Neural cell (in vitro differentiated cells): ENCODE results near the gene LYZL6. TPM values are rescaled to one million over a fixed set of nuclear protein-coding genes. Genes with fewer than 3 reads are reported as not detected.

Experiments
- H2AFZ ChIP-seq: fragments of 200-600, 300-800 bp; sonication (generic), shearing (Covaris generic); 2 replicates; pipeline ENCODE4 v1.6.0; 2014; ENCODE audit warnings: low read depth, mild to moderate bottlenecking, antibody characterized with exemption, low read length, moderate library complexity
- H3F3A ChIP-seq: fragments of 200-600 bp; shearing (Covaris generic); 2 replicates; pipeline ENCODE4 v1.6.1; 2016; ENCODE audit warnings: mild to moderate bottlenecking, moderate library complexity, mixed read lengths, antibody characterized with exemption, low read length; ENCODE audit not compliant: insufficient read depth, poor library complexity, severe bottlenecking
- H3K27ac ChIP-seq: fragments of 200-600, 300-800 bp; sonication (generic), shearing (Covaris generic); 2 replicates; pipeline ENCODE4 v1.5.1; 2014; ENCODE audit warnings: mild to moderate bottlenecking, low read length, moderate library complexity
- H3K27me3 ChIP-seq: fragments of 300-800, 200-600 bp; sonication (generic), shearing (Covaris generic); 2 replicates; pipeline ENCODE4 v1.6.0; 2014; ENCODE audit warnings: mild to moderate bottlenecking, low read depth, low read length, moderate library complexity; ENCODE audit not compliant: insufficient read depth
- H3K36me3 ChIP-seq: fragments of 300-800, 200-600 bp; sonication (generic), shearing (Covaris generic); 2 replicates; pipeline ENCODE4 v1.5.1; 2014; ENCODE audit warnings: mild to moderate bottlenecking, antibody characterized with exemption, low read length, moderate library complexity; ENCODE audit not compliant: insufficient read depth
- H3K4me2 ChIP-seq: fragments of 300-800, 200-600 bp; sonication (generic), shearing (Covaris generic); 2 replicates; pipeline ENCODE4 v1.6.0; 2014; ENCODE audit warnings: mild to moderate bottlenecking, low read length
- H3K4me3 ChIP-seq: fragments of 300-800, 200-600 bp; sonication (generic), shearing (Covaris generic); 2 replicates; pipeline ENCODE4 v1.5.1; 2014; ENCODE audit warnings: mild to moderate bottlenecking, low read length, moderate library complexity
- H3K79me2 ChIP-seq: fragments of 200-600 bp; shearing (Covaris generic); replicated peaks from 2 replicates; pipeline ENCODE4 v1.6.0; 2014; ENCODE audit warnings: mild to moderate bottlenecking, low read length, moderate library complexity; ENCODE audit not compliant: insufficient read depth
- H3K9ac ChIP-seq: fragments of 300-800, 200-600 bp; sonication (generic), shearing (Covaris generic); 2 replicates; pipeline ENCODE4 v1.6.1; 2016; ENCODE audit warnings: mild to moderate bottlenecking, low read length, mixed read lengths
- H3K9me2 ChIP-seq: fragments of 200-600 bp; shearing (Covaris generic); 2 replicates; pipeline ENCODE4 v1.6.1; 2016; ENCODE audit warnings: mild to moderate bottlenecking, low read length, mixed read lengths; ENCODE audit not compliant: insufficient read depth
- H3K9me3 ChIP-seq: fragments of 200-600, 300-800 bp; sonication (generic), shearing (Covaris generic); 2 replicates; pipeline ENCODE4 v1.6.1; 2016; ENCODE audit warnings: mild to moderate bottlenecking, mixed run types, low read length, moderate library complexity, mixed read lengths
- H4K20me1 ChIP-seq: fragments of 200-600 bp; shearing (Covaris generic); 2 replicates; pipeline ENCODE4 v1.6.1; 2016; ENCODE audit warnings: mild to moderate bottlenecking, mixed run types; ENCODE audit not compliant: insufficient read depth
- CTCF ChIP-seq: fragments of 450-650 bp; IDR thresholded peaks from 2 replicates; pipeline ENCODE4 v1.5.1; 2014; ENCODE audit warnings: antibody characterized with exemption, mild to moderate bottlenecking, moderate library complexity; ENCODE audit not compliant: poor library complexity, severe bottlenecking
- EP300 ChIP-seq: fragments of 450-650 bp; conservative IDR thresholded peaks from 2 replicates; pipeline ENCODE4 v1.6.1; 2014; ENCODE audit warnings: antibody characterized with exemption, mild to moderate bottlenecking, moderate library complexity; ENCODE audit not compliant: poor library complexity, severe bottlenecking
- EZH2 ChIP-seq: fragments of 200-600, 300-800 bp; shearing (Covaris generic), sonication (generic); IDR thresholded peaks from 2 replicates; pipeline ENCODE4 v1.6.1; 2014; ENCODE audit warnings: antibody characterized with exemption, low read length, borderline replicate concordance, mild to moderate bottlenecking; ENCODE audit not compliant: insufficient read depth, poor library complexity, severe bottlenecking
- MXI1 ChIP-seq: fragments of 450-650 bp; conservative IDR thresholded peaks from 2 replicates; pipeline ENCODE4 v1.6.1; 2014; ENCODE audit warnings: antibody characterized with exemption, mild to moderate bottlenecking; ENCODE audit not compliant: poor library complexity, severe bottlenecking
- POLR2AphosphoS5 ChIP-seq: IDR thresholded peaks from 2 replicates; pipeline ENCODE4 v1.6.1; 2012
- RAD21 ChIP-seq: fragments of 450-650 bp; conservative IDR thresholded peaks from 2 replicates; pipeline ENCODE4 v1.6.1; 2014; ENCODE audit warnings: antibody characterized with exemption, mild to moderate bottlenecking, moderate library complexity
- REST ChIP-seq: IDR thresholded peaks from 2 replicates; pipeline ENCODE4 v1.6.1; 2012; ENCODE audit warnings: borderline replicate concordance
- SMC3 ChIP-seq: fragments of 450-650 bp; conservative IDR thresholded peaks from 2 replicates; pipeline ENCODE4 v1.6.1; 2014; ENCODE audit warnings: antibody characterized with exemption, mild to moderate bottlenecking, moderate library complexity; ENCODE audit not compliant: poor library complexity
- TAF1 ChIP-seq: IDR thresholded peaks from 2 replicates; pipeline ENCODE4 v1.6.1; 2012; ENCODE audit warnings: low read depth
- polyA plus RNA-seq: library from polyadenylated mRNA; depleted of rRNA; stranded (reverse); fragments of >200 nt; gene quantifications from 2 replicates; pipeline ENCODE4 v1.2.3, GENCODE V29; 2014

Gene LYZL6
- polyA plus RNA-seq, 1 donor from 2014 or later = not detected

GRCh38 chr17:35934760-35935159 lies 8.8 kb downstream of the LYZL6 start:
- no peak overlapping the region for H3K4me2 ChIP-seq
- H3F3A ChIP-seq = no peaks in the 10 kb centered on the region
- no peak overlapping the region for H2AFZ ChIP-seq
- no peak for TF ChIP-seq EZH2
- no peak for TF ChIP-seq RAD21
- no peak for TF ChIP-seq TAF1
- no peak for TF ChIP-seq REST
- TF ChIP-seq SMC3 = no peak
- no peak for TF ChIP-seq CTCF
- TF ChIP-seq EP300 = no peak
- TF ChIP-seq POLR2AphosphoS5 = no peak
- TF ChIP-seq MXI1 = no peak
- H4K20me1 ChIP-seq = no peaks in the 10 kb centered on the region
- H3K9ac ChIP-seq = no peak overlapping the region
- H3K27ac ChIP-seq = no peak overlapping the region
- H3K36me3 ChIP-seq = no peaks in the 10 kb centered on the region
- no peaks in the 10 kb centered on the region for H3K27me3 ChIP-seq
- no peaks in the 10 kb centered on the region for H3K79me2 ChIP-seq
- H3K4me3 ChIP-seq = no peak overlapping the region
- H3K9me2 ChIP-seq = no peaks in the 10 kb centered on the region
- H3K9me3 ChIP-seq = no peaks in the 10 kb centered on the region

GRCh38 chr17:35932586-35932985 lies 10.9 kb downstream of the LYZL6 start:
- H4K20me1 ChIP-seq = no peaks in the 10 kb centered on the region
- H3K36me3 ChIP-seq = no peaks in the 10 kb centered on the region
- no peak overlapping the region for H3K27ac ChIP-seq
- no peak overlapping the region for H2AFZ ChIP-seq
- H3K4me2 ChIP-seq = no peak overlapping the region
- H3K9me2 ChIP-seq = no peaks in the 10 kb centered on the region
- no peaks in the 10 kb centered on the region for H3F3A ChIP-seq
- no peak overlapping the region for H3K9ac ChIP-seq
- no peaks in the 10 kb centered on the region for H3K27me3 ChIP-seq
- TF ChIP-seq EP300 (no peak), EZH2 (no peak)
- no peaks in the 10 kb centered on the region for H3K79me2 ChIP-seq
- H3K4me3 ChIP-seq = no peak overlapping the region
- H3K9me3 ChIP-seq = no peaks in the 10 kb centered on the region
